Inflammatory macrophage treated with lipopolysaccharide for 1 hour (primary cell): ENCODE data around the gene GID8.

Experiments
- DNase-seq, 2 donors: peaks; one replicate each; pipeline ENCODE4 v3.0.0-alpha.2; 2020 to 2022

The GID8 gene

DNA sequence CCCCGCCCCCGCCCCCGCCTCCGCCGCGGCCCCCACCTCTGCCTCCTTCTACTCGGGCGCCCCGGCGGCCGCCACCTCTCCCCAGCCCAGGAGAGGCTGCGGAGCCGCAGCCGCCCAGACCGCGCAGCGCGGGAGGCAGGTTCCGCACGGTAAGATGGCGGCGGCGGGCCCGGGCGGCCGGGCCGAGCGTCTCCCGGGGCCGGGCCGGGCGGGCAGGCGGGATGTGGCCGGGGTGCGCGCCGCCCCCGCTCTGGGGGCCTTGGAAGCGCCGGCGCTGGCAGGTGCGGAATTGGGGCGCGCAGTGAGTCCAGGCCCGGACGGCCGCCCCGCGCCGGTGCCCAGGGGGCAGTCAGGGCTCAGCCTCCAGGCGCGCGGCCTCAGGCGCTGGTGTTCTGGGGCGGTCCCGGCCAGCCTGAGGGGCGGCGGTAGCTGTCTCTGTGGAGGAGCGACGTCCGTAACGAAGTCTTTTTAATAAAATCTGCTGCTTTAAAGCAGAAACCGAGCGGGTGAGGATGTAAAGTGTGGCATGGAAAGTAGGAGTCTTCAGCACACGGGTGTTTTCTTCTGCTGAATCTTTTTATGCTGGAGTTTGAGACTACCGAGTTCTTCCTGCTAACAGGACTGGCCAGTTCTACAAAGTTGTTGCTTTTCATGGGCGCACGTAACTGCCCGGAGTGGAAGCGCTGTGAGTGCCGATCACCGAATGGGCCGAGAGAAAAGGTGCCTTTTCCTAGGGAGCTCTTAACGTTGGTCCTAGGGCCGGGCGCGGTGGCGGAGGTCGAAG lies at the start of gene GID8:
Gene GID8, plus strand, starts transcription at position 43 of the 784 bp plus-strand sequence. CDS start 3,356 bp downstream, outside the sequence.
- DNase-seq, result peak; percentile 47 to 56

DNA sequence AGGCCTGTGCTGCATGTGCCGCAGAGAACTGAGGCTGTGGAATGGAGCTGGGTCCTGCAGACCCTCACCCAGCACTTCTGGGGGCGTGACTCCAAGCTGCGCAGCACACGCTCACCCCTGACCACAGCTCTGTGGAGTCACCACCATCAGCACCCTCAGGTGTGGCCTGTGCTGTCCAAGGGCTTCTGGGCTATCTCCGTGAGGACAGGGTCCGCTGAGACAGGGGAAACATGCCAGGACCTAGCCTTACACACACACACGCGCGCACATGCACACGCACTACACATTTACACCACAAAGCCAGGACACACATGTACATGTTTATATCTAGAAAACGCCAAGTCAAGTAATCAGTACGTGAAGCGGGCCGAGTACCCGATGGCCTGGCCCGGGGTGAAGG lies 49.5 kb upstream of the GID8 start:
- DNase-seq, result no peak

DNA sequence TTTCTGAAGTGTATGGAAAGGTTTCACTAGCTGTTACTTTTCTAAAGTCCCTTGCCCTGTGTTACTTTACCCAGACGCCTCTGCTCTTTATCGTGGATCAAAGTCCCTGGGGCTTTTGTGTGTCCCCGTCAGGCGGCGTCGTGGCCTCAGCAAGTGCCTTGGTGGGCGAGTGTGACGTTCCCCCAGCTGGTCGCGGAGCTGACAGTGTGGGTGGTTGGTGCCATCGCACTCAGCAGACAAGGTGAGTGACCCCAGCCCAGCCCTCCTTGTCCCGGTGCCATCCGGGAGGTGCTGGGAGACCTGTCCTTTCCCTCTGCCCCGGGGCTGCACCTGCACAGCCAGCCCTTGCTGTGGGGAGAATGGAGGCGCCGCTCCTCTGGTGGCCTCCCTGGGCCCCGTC lies 49.0 kb upstream of the GID8 start:
- DNase-seq, result no peak

DNA sequence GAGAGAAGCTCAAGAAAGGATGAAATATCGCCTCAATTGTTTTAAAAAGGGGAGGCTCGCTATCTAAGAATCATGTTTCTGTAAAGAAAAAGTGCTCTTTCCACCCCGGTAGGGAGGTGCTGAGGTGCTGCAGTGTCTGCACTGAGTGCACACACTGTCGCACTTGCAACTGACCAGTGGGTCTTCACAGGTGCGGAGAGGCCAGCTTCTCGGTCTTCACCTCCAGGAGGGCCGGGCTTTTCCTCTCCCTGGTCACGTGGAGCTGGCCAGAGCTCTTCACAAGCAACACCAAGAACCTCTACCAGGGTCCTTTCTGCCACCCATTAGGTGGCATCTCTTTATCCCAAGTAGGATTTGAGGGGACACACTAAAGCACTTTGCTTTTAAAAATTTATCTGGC lies 48.5 kb upstream of the GID8 start:
- DNase-seq, result no peak

DNA sequence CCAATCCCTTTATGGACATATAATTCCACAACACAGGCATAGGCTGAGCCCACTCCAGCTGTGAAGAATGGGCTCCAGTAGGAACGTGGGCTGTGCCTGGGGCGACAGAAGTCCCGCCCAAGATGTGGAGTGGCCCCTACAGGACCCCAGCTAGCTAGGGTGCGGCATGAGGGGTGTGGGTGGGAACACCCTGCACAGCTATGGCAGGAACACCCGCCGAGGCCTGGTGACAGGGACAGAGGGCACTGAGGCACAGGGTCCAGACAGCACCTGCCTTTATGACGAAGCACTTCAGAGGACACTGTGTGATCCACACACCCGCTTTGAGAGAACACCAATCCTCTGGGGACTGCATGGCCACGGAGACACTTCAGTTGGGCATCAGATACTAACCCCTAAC lies 48.1 kb upstream of the GID8 start:
- DNase-seq, result no peak

DNA sequence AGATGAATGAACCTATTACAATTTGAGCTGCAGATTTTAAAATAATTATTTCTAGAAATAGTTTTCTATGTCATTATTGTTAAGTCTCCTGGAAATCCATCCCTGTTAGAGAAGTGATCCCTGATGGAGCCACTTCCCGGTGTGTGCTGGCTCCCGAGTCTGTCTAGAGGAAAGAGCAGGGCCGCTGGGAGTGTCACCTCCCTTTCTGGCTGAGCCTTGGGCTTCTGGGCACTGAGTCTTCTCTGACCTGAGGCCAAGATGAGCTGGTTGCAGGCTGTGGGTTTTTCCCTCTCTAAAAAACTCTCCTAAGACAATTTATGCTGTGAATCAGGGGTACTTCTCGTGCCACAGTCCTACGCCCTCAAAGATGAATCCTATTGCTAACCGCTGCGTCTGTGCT lies 47.5 kb upstream of the GID8 start:
- no peak for DNase-seq

DNA sequence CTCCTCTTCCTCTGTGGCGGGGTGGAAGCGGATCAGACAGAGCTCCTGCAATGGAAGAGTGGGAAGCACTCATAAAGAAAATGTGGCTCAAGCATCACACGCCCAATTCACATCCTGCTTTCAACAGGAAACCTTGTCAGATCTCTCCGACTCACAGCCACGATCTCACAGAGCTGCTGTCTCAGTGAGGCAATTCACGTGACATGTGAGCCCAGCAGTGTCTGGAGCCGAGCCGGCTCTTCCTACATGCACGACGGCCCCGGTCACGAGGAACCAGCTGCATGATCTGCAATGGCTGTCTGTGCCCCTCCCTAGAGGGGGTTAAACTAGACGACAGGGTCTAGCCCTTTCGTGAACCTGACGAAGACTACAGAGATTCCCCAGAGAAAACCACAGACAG lies 46.8 kb upstream of the GID8 start:
- peak in 1 of 2 donors; percentile 12 for DNase-seq

DNA sequence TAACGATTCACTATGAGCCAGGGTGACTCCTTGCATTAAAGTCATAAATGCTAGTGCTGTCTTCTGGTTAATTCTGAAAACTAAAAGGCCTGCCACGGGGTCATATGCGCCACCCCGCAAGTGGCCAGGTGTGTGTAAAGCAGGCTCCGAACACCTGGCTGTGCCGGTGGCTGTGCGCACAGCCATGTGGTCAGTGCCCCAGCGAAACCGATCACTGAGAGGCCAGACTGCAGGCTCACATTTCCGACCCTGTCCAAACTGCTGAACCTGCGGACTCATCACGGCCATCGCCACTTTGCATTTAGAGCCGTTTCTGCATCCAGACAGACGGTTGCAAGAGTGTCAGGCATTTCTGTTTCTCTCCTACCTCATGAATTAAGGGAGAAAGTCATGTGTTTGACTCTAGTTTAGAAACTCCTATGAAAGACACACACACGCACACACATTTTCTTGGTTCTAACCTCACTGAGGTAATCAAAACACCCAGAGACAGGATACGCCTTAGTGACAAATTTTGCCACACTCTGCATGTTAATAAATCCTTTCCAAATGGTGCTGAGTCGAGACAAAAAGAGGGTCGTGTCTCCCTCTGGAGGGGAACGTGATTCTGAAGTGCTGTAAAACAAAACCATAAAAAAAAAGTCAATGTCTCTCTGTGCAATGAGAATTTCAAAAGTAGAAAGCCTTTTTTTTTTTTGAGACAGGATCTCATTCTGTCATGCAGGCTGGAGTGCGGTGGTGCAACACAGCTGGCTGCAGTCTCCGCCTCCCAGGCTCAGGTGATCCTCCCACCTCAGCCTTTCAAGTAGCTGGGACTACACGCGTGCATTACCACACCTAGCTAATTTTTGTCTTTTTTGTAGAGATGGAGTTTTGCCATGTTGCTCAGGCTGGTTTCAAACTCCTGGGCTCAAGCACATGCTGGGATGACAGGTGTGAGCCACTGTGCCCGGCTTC lies 45.3 kb upstream of the GID8 start:
- no peak for DNase-seq

DNA sequence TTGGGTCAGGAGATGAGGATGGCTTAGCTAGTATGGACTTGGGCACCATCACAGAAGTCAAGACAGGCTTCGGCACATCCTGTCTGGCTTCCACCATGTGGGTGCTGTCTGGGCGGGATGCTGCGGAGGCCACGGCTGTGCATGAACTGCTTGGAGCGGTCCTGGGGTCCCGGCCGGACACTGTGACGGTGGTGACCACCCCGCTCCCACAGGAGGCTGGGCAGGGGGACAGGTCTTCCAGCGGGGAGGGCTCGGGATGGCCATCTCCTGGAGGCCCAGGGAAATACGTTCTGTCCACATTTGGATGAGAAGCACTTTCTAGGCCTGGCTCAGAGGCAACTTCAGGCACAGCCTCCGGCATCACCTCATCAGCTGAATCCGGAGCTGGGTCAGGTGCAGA lies 44.2 kb upstream of the GID8 start:
- no peak for DNase-seq

DNA sequence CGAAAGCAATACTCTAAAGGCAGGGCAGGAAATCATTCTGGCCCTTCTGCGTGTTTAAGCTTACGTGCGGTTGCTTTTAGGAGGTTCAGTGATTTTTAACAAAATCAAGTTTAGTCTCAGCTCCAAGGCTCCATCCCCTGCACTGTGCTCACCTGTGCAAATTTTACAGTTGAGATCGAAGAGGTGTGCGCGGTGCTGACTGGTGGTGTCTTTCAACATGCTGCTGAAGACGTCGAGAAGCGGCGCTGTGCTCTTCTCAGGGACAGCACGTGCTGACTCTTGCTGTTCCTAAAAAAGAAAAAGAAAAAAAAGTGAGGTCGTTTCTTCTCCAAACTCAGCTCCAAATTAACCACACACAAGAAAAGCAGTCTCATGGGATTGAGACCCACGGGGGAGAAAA lies 43.7 kb upstream of the GID8 start:
- no peak for DNase-seq

DNA sequence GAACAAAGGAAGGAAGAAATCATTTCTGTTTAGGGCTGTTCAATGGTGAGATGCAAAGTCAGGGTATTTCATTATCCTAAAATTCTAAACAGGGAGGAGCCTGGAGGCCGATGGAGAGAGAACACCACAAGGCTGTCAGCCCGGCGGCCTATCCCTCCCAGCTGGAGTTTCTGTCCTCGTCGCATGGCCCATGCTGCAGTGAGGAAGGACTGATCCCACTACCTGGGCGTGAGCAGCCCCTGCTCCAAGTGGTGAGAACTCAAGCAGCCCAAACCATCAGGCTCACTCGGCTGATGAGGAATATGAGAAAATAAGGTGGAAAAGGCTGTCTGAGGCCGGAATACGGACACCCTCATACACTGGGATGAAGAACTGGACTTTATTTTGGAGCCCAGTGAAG lies 42.4 kb upstream of the GID8 start:
- DNase-seq, result no peak

DNA sequence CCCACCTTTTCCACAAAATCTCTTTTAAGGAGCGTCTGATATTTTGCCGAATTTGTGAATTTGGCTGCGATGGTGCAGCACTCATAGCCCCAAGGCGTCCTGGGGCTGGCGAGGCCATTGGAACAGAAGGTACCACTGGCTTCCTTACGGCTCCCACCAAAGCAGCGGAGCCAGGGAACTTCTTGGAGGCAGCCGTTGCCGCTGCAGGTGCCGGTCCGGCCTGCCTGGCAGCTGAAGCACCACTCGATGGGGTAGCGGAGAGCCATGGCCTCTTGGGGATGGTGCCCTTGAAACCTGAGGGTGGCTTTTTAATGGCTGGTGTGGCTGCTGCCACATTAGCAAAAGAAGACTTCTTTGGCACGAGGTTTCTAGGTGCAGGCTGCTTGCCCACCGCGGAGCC lies 41.4 kb upstream of the GID8 start:
- DNase-seq, result no peak

DNA sequence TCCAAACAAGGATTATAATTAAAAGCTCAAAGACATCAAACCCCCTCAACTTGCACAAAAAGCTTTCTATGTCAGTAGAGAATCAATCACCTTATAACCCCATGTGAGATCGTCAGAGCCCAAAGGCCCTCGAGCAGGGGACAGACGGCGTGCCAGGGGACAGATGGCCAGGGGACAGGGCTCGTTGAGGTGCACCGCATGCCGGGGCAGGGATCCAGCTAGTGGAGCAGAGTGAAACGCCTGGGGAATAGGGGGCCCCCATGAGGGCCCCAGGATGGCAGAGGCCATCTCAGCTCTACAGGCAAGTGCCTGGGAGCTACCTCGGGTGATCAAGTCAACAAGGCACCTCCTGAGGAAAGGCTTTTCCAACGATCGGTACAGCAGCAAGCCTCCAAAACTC lies 40.3 kb upstream of the GID8 start:
- no peak for DNase-seq

DNA sequence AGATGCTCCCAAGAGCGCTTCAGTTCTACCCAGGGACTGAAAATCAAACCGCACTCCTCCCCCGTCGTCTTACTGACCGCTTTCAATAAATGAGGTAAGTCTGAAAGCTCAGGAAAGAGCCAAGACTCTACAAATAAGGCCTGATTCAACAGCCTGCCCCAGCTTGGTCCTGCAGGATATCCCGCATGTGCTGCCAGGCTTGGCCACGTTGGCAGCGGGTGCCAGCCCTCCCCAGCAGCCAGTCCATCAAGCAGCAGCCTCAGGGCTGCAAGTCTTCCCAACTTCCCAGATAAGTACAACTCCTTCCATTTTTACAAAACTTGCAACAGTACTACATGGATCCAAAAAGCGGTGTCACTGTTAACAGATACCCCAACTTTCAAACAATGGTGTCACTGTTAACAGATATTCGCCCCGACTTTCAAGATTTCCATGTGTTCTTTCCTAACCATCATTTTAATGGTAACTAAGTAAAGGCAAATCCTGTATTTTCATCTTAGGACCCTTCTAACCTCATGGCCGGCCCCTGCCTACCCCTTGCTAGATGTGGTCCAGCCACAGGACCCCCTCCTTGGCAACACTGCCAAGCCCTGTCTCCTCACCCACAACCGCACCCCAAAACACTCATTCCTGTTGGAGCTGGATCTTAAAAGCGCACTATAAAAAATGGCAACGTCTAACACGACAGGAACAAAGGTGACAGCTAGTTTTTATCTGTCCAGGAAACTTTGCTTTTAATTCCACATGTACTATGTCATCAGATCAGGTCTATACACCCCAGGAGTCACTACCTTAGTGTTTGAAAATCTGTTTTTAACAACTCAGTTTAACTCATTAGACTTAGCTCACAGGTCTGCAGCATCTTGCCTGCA lies 39.6 kb upstream of the GID8 start:
- no peak for DNase-seq

DNA sequence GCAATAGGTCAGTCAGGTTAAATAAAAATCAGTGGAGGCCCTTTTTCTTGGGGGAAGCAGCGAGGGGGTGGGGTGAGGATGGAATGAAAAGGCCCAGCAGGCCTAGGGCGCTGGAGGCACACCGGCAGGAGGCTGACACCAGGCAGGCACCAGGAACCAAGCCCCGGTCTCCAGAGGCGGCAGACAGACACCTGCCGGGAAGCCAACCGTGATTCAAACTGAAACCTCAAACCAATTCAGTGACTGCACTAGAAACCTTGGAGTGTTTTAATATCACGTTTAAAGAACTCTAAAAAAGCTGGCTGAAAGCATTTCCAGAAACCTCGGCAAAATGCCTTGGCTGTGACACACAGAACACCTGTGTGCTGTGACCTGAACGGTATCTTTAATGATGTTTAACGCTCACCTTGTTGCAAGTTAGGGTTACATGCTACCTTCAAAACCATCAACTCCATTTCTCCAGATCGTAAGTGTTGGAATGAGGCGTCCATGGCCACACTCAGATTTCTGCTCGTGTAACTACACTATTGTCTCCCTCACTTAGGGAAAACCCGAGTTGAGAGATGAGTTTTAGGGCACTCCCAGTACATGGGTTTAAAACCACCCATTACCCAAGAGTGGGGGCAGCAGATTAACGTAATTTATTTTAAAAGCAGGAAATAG lies 38.8 kb upstream of the GID8 start:
- no peak for DNase-seq

DNA sequence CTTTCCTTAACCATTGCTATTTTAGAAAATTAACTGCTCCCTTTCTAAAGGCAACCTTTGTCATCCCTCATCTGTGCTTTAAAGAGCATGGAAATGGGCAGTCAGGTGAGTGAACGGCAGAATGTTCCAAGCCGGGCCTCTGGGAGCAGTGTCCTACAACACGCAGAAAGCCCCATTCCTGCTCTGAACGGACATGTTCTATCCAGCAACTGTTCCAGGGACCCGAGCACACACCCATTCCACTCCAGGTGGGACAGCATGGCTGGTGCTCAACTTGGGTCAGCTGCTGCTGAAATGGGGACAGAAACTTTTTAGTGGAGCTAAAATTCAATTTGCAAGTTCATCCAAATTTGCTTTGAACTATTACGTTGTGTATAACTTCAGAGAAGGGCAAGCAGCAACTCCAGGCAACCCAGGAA lies 38.3 kb upstream of the GID8 start:
- no peak for DNase-seq

DNA sequence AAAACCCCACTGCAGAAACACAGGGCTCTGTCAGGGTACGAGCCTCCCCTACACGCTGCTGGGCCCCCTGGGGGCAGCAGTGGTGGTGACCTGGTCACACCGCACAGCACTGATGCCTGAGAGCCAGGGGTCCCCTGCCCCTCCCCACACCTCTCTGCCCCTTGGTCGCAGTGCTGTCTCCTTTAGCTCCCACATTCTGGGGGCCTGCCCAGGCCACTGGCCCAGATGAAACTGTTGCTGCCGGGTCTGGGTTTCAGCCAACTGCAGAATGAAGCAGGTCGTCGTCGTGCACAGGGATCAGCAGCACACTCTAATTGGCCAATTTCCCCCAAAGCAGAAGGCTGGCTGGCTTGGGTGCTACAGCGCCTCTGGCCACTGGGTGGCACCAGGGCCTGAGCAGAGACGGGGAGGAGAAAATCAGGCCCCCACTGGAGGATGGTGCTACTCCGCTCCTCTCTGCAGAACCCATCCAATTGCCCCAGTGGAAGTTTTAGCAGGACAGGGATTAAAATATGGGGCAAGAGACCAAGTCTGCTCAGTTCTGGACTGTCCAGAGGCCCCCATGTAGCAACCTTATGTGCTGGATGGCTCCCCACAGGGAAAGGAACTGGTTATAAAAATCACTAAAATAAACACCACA lies 37.8 kb upstream of the GID8 start:
- peak; percentile 47 to 62 for DNase-seq

DNA sequence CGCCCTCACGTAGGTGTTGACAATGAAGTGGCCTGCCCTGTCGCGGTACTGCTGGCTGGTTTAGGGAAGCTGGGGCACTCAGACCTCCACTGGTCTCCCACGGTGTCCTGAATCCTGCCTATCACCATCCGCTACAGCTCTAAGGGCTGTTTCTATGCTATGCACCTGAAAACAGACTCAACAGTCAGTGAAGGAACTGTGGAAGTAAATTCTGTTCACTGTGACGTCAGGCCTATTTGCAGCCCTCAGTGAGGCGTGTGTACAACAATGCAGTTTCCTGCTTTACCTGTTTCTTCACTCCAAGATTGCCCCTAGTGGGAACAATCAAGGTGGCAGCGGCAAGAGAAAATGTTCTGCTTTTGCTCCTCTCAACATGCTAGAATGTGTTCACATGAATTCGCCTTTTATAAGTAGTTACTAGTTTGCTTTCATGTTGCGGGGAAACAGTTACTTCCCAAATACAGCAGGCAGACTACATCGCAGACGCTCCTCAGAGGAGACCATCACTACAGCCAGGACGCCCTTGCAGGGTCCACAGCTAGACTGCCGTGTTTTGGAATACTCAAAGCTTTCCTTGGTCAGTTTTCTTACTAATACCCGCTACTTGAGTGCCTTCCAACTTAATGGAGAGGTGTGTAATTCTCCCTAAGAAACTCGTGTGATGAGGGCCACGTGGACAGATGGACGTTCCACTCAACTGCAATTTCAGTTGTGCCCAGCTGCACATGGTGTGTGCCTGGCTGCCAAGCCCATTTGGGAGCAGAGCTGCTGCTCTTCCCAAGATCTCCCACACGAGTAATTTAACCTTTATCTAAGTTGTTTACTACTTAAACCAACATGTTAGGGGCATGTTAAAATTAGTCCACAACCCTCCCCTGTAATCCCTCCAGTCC lies 37.0 kb upstream of the GID8 start:
- no peak for DNase-seq

DNA sequence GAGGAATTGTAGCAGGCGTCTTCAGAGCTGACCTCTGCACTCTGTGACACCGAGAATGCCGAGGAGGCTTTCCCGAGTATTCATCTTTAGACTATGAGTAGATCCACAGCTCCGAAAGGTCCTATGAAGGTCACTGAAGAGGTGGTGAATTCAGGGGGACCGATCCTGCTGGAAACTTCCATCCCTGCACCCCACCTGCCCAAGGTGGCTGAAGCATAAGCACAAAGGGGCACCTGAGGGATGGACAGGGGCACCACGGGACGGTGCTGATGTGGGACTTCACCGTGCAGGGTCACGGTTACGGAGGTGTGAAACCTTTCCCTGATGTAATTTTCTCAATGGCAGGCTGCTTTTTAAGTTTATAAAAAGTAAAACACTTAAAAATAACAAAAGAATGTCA lies 36.1 kb upstream of the GID8 start:
- no peak for DNase-seq

DNA sequence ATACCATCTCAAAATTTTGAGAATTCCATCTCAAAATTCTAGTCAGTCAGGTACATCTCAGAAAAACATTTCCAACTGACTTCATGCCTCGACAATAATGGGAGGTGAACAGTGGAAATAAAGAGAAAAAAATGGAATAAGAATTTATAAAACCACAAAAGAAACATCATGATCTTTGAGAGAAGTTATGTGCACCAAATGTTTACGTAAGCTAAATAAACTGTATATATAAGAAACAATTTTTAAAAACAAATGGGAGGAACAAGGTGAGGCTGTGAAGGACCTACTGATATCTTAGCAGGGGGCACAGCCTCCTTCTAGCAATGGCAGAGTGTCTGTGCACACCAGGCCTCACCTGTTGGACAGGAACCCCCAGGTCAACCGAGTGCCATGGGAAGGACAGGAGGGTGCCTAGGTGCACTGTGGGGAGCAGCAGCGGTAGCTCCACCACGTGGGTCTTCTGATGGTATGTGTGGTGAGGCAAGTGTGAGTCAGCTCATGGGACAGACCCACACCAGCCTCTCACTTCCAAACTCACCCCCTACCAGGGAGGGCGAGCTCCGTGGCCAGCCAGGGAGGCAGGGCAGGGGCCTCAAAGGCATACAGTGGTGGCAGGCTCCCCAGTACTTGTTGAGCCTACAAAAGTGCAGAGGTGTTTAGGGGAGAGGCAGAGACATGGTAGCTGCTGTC lies 34.9 kb upstream of the GID8 start:
- no peak for DNase-seq
